Measurements from ENCODE around the gene NEUROG1.

NEUROG1 gene

GRCh38 chr5:135487037-135487395 lies 48.7 kb downstream of the NEUROG1 start:
- Histone ChIP-seq H3K4me1 (ENCODE audit: low read length) (no peaks in the 10 kb centered on the region), H3K27me3 (replicated peaks; ENCODE audit: insufficient read depth, low read length) (peaks cover 26% of the 10 kb centered on the region; the same call in 1 of the 2 replicates), H3F3A (ENCODE audit: insufficient read depth, low read length) (no peaks in the 10 kb centered on the region), H3K9me3 (replicated peaks; ENCODE audit: insufficient read depth, low read length) (no peaks in the 10 kb centered on the region), H3K4me3 (ENCODE audit: low read length) (no peak overlapping the region), H3K9me2 (replicated peaks; ENCODE audit: insufficient read depth, low read length) (no peaks in the 10 kb centered on the region), H3K27ac (ENCODE audit: low read length) (no peak overlapping the region), H3K79me2 (ENCODE audit: low read length) (no peaks in the 10 kb centered on the region), H3K9ac (ENCODE audit: low read length) (no peak overlapping the region), H2AFZ (ENCODE audit: low read length) (no peak overlapping the region), H3K36me3 (replicated peaks; ENCODE audit: insufficient read depth, low read length) (no peaks in the 10 kb centered on the region), H3K4me2 (ENCODE audit: low read depth, low read length) (no peak overlapping the region), H4K20me1 (ENCODE audit: insufficient read depth, low read length) (no peaks in the 10 kb centered on the region)
- TF ChIP-seq EZH2 (optimal IDR thresholded peaks at IDR 0.05; ENCODE audit: low read depth, low read length) (no peak), EZH2phosphoT487 (IDR thresholded peaks at IDR 0.05; ENCODE audit: low read length) (no peak), CTCF (IDR thresholded peaks at IDR 0.05; ENCODE audit: low read length) (no peak)
- DNase-seq = no peak

GRCh38 chr5:135486131-135487036 lies 49.4 kb downstream of the NEUROG1 start:
- H3K4me1 ChIP-seq (ENCODE audit: low read length) = no peaks in the 10 kb centered on the region
- no peak for DNase-seq
- H3K27me3 ChIP-seq (replicated peaks; ENCODE audit: insufficient read depth, low read length) = peaks cover 26% of the 10 kb centered on the region; the same call in 1 of the 2 replicates
- H3K9ac ChIP-seq (ENCODE audit: low read length) = no peak overlapping the region
- no peak overlapping the region for H3K4me2 ChIP-seq (ENCODE audit: low read depth, low read length)
- no peaks in the 10 kb centered on the region for H3F3A ChIP-seq (ENCODE audit: insufficient read depth, low read length)
- H3K79me2 ChIP-seq (ENCODE audit: low read length) = no peaks in the 10 kb centered on the region
- H2AFZ ChIP-seq (ENCODE audit: low read length) = no peak overlapping the region
- TF ChIP-seq EZH2phosphoT487 (IDR thresholded peaks at IDR 0.05; ENCODE audit: low read length) (no peak), CTCF (IDR thresholded peaks at IDR 0.05; ENCODE audit: low read length) (no peak), EZH2 (optimal IDR thresholded peaks at IDR 0.05; ENCODE audit: low read depth, low read length) (no peak)
- H3K36me3 ChIP-seq (replicated peaks; ENCODE audit: insufficient read depth, low read length) = no peaks in the 10 kb centered on the region
- H4K20me1 ChIP-seq (ENCODE audit: insufficient read depth, low read length) = no peaks in the 10 kb centered on the region
- no peak overlapping the region for H3K4me3 ChIP-seq (ENCODE audit: low read length)
- no peaks in the 10 kb centered on the region for H3K9me3 ChIP-seq (replicated peaks; ENCODE audit: insufficient read depth, low read length)
- no peaks in the 10 kb centered on the region for H3K9me2 ChIP-seq (replicated peaks; ENCODE audit: insufficient read depth, low read length)
- H3K27ac ChIP-seq (ENCODE audit: low read length) = no peak overlapping the region

GRCh38 chr5:135484674-135485086 lies 51.1 kb downstream of the NEUROG1 start:
- no peaks in the 10 kb centered on the region for H3F3A ChIP-seq (ENCODE audit: insufficient read depth, low read length)

More at GRCh38 chr5:135484674-135485086, 51.1 kb downstream of the NEUROG1 start:
- Histone ChIP-seq H3K4me2 (ENCODE audit: low read depth, low read length) (no peak overlapping the region), H3K27me3 (replicated peaks; ENCODE audit: insufficient read depth, low read length) (peaks cover 17% of the 10 kb centered on the region; the same call in 1 of the 2 replicates), H3K9ac (ENCODE audit: low read length) (no peak overlapping the region), H3K4me3 (ENCODE audit: low read length) (no peak overlapping the region), H3K9me3 (replicated peaks; ENCODE audit: insufficient read depth, low read length) (no peaks in the 10 kb centered on the region), H2AFZ (ENCODE audit: low read length) (no peak overlapping the region), H4K20me1 (ENCODE audit: insufficient read depth, low read length) (no peaks in the 10 kb centered on the region), H3K79me2 (ENCODE audit: low read length) (no peaks in the 10 kb centered on the region), H3K4me1 (ENCODE audit: low read length) (no peaks in the 10 kb centered on the region), H3K27ac (ENCODE audit: low read length) (no peak overlapping the region), H3K9me2 (replicated peaks; ENCODE audit: insufficient read depth, low read length) (no peaks in the 10 kb centered on the region), H3K36me3 (replicated peaks; ENCODE audit: insufficient read depth, low read length) (no peaks in the 10 kb centered on the region)
- TF ChIP-seq CTCF (IDR thresholded peaks at IDR 0.05; ENCODE audit: low read length) = no peak
- TF ChIP-seq EZH2 (optimal IDR thresholded peaks at IDR 0.05; ENCODE audit: low read depth, low read length) = no peak
- no peak for TF ChIP-seq EZH2phosphoT487 (IDR thresholded peaks at IDR 0.05; ENCODE audit: low read length)
- DNase-seq = no peak

Measured in MM.1S (cell line).